HepG2 (cell line): ENCODE data around the gene FITM1. TPM values are rescaled to one million over a fixed set of nuclear protein-coding genes. Genes with fewer than 3 reads are reported as not detected.

ENCODE experiments used
- ARHGAP35 ChIP-seq: sonication (generic); formaldehyde crosslinking; IDR thresholded peaks from 2 replicates; pipeline ENCODE4 v1.9.0; 2022; ENCODE audit warnings: mild to moderate bottlenecking, inconsistent platforms, moderate library complexity, missing genetic modification reagents, borderline replicate concordance
- EHMT2 ChIP-seq: fragments of 200-600 bp; sonication (generic); IDR thresholded peaks from 2 replicates; pipeline ENCODE4 v1.7.0; 2017; ENCODE audit warnings: antibody characterized with exemption, low read depth, low read length, borderline replicate concordance
- FOXK1 ChIP-seq: sonication (generic); formaldehyde crosslinking; IDR thresholded peaks from 2 replicates; pipeline ENCODE4 v1.4.0; 2020; ENCODE audit warnings: low read depth, missing genetic modification reagents, borderline replicate concordance
- FOXM1 ChIP-seq: sonication (generic); formaldehyde crosslinking; IDR thresholded peaks from 2 replicates; pipeline ENCODE4 v1.5.0; 2020; ENCODE audit warnings: missing genetic modification reagents
- FOXP1 ChIP-seq, 2 experiments: fragments of 450-650 bp in 1 of 2; IDR thresholded peaks; 2 replicates each; pipeline ENCODE4 v1.6.1; 2017 to 2018; ENCODE audit warnings: antibody characterized with exemption in 1 of 2
- JUN ChIP-seq: sonication (generic); formaldehyde crosslinking; IDR thresholded peaks from 2 replicates; pipeline ENCODE4 v1.4.0; 2020; ENCODE audit warnings: mild to moderate bottlenecking, missing genetic modification reagents
- KDM3A ChIP-seq: IDR thresholded peaks from 2 replicates; pipeline ENCODE4 v1.6.1; 2018; ENCODE audit warnings: low read depth, missing compliant biosample characterization
- KLF16 ChIP-seq, 2 experiments: sonication (generic) in 1 of 2; formaldehyde crosslinking in 1 of 2; IDR thresholded peaks; 2 replicates each; pipeline versions ENCODE4 v1.6.1 to v1.8.0; 2016 to 2023; ENCODE audit warnings: missing genetic modification reagents in 2 of 2, missing compliant biosample characterization in 1 of 2
- PHF5A ChIP-seq: IDR thresholded peaks from one replicate; pipeline ENCODE4 v1.6.1; 2018; ENCODE audit warnings: low read depth, missing genetic modification reagents; ENCODE audit not compliant: unreplicated experiment
- RFX3 ChIP-seq: IDR thresholded peaks from 2 replicates; pipeline ENCODE4 v1.6.1; 2016; ENCODE audit warnings: missing biosample characterization, missing genetic modification reagents
- SMAD1 ChIP-seq: sonication (generic); formaldehyde crosslinking; IDR thresholded peaks from 2 replicates; pipeline ENCODE4 v1.4.0; 2020; ENCODE audit warnings: missing genetic modification reagents, low read depth, mild to moderate bottlenecking, borderline replicate concordance
- TBP ChIP-seq: sonication (generic); formaldehyde crosslinking; IDR thresholded peaks from 2 replicates; pipeline ENCODE4 v1.5.0; 2020; ENCODE audit warnings: missing genetic modification reagents
- ZBTB7B ChIP-seq: sonication (generic); formaldehyde crosslinking; IDR thresholded peaks from 2 replicates; pipeline ENCODE4 v1.4.0; 2020; ENCODE audit warnings: missing genetic modification reagents
- ZFP36 ChIP-seq: fragments of 150-350 bp; IDR thresholded peaks from 2 replicates; pipeline ENCODE4 v1.6.1; 2018; ENCODE audit warnings: borderline replicate concordance, low read length, low read depth; ENCODE audit not compliant: partially characterized antibody
- ZNF160 ChIP-seq: sonication (generic); formaldehyde crosslinking; IDR thresholded peaks from 2 replicates; pipeline ENCODE4 v1.8.0; 2022; ENCODE audit warnings: mild to moderate bottlenecking, inconsistent platforms, missing genetic modification reagents
- ZNF207 ChIP-seq: fragments of 450-650 bp; IDR thresholded peaks from 2 replicates; pipeline ENCODE4 v1.6.1; 2016; ENCODE audit warnings: antibody characterized with exemption, borderline replicate concordance
- ZNF282 ChIP-seq: fragments of 450-650 bp; IDR thresholded peaks from 2 replicates; pipeline ENCODE4 v1.6.1; 2018; ENCODE audit not compliant: partially characterized antibody
- ZNF337 ChIP-seq: sonication (generic); formaldehyde crosslinking; IDR thresholded peaks from 2 replicates; pipeline ENCODE4 v1.5.1; 2020; ENCODE audit warnings: missing genetic modification reagents, low read depth, mild to moderate bottlenecking, borderline replicate concordance
- ZNF354B ChIP-seq: sonication (generic); formaldehyde crosslinking; IDR thresholded peaks from 2 replicates; pipeline ENCODE4 v1.8.0; 2022; ENCODE audit warnings: mild to moderate bottlenecking, missing genetic modification reagents
- ZNF552 ChIP-seq: sonication (generic); formaldehyde crosslinking; IDR thresholded peaks from 2 replicates; pipeline ENCODE4 v1.9.0; 2022; ENCODE audit warnings: missing genetic modification reagents, mild to moderate bottlenecking, borderline replicate concordance
- ZNF569 ChIP-seq: sonication (generic); formaldehyde crosslinking; IDR thresholded peaks from 2 replicates; pipeline ENCODE4 v1.5.0; 2020; ENCODE audit warnings: mild to moderate bottlenecking, missing genetic modification reagents, moderate library complexity, borderline replicate concordance
- ZNF577 ChIP-seq: sonication (generic); formaldehyde crosslinking; IDR thresholded peaks from 2 replicates; pipeline ENCODE4 v1.4.0; 2020; ENCODE audit warnings: mild to moderate bottlenecking, low read depth, missing genetic modification reagents, borderline replicate concordance
- polyA plus RNA-seq, 8 experiments: library from polyadenylated mRNA; depleted of rRNA in 3 of 8; stranded (reverse) in 7 of 8; unstranded in 1 of 8; fragments of >200 nt; fragmentation: Illumina TruSeq in 4 of 8; extraction: Trizol in 4 of 8; gene quantifications; 2 replicates each; pipeline versions ENCODE4 v1.2.1 to v1.2.3, GENCODE V29; 2011 to 2016; ENCODE audit warnings: low read depth in 4 of 8, missing spikeins in 1 of 8, mixed read lengths in 1 of 8; ENCODE audit not compliant: insufficient read depth in 1 of 8
- total RNA-seq, 5 experiments: library from RNA; depleted of rRNA; stranded (reverse); fragments of >200 nt; fragmentation: Illumina TruSeq; extraction: Trizol; gene quantifications; 2 replicates each; pipeline ENCODE4 v1.2.3, GENCODE V29; 2016; ENCODE audit warnings: low read depth in 1 of 5
- TF ChIP-seq, protein P1 (sequence below): sonication (generic); formaldehyde crosslinking; IDR thresholded peaks from 2 replicates; pipeline ENCODE4 v1.4.0; 2020; ENCODE audit warnings: mild to moderate bottlenecking, missing genetic modification reagents
- TF ChIP-seq, protein P2 (sequence below): sonication (generic); formaldehyde crosslinking; IDR thresholded peaks from 2 replicates; pipeline ENCODE4 v1.8.1; 2023; ENCODE audit warnings: mild to moderate bottlenecking, missing genetic modification reagents
- TF ChIP-seq, protein P3 (sequence below): sonication (generic); formaldehyde crosslinking; IDR thresholded peaks from 2 replicates; pipeline ENCODE4 v1.8.0; 2022; ENCODE audit warnings: missing genetic modification reagents, mild to moderate bottlenecking, inconsistent platforms, borderline replicate concordance

The FITM1 gene
- total and polyA plus RNA-seq, 2 of the 13 experiments (the other 11 are each of a cell fraction or from before 2014, with no cell fraction given) = 2.7 to 5.8 TPM

DNA sequence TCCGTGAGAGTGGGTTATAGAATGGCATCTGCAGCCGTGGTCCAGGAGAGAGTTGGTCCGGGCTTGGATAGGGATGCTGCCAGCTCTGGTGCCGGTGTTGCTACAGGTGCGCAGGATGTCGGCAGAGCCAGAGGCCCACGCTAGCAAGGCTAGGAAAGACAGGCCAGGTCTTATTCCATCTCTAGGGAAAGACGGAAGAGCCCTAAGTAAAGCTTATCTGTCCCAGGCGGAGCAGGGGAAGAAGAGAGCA is 5.0 kb downstream of the FITM1 start (continued):
- TF ChIP-seq, protein P1, sequence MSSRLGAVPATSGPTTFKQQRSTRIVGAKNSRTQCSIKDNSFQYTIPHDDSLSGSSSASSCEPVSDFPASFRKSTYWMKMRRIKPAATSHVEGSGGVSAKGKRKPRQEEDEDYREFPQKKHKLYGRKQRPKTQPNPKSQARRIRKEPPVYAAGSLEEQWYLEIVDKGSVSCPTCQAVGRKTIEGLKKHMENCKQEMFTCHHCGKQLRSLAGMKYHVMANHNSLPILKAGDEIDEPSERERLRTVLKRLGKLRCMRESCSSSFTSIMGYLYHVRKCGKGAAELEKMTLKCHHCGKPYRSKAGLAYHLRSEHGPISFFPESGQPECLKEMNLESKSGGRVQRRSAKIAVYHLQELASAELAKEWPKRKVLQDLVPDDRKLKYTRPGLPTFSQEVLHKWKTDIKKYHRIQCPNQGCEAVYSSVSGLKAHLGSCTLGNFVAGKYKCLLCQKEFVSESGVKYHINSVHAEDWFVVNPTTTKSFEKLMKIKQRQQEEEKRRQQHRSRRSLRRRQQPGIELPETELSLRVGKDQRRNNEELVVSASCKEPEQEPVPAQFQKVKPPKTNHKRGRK = peak; percentile 92
- no peak for TF ChIP-seq ZFP36
- no peak for TF ChIP-seq ZNF337 (CRISPR knock-in tag)
- TF ChIP-seq, protein P2, sequence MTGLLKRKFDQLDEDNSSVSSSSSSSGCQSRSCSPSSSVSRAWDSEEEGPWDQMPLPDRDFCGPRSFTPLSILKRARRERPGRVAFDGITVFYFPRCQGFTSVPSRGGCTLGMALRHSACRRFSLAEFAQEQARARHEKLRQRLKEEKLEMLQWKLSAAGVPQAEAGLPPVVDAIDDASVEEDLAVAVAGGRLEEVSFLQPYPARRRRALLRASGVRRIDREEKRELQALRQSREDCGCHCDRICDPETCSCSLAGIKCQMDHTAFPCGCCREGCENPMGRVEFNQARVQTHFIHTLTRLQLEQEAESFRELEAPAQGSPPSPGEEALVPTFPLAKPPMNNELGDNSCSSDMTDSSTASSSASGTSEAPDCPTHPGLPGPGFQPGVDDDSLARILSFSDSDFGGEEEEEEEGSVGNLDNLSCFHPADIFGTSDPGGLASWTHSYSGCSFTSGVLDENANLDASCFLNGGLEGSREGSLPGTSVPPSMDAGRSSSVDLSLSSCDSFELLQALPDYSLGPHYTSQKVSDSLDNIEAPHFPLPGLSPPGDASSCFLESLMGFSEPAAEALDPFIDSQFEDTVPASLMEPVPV = peak; percentile 23
- TF ChIP-seq EHMT2 = no peak
- TF ChIP-seq, protein P3, sequence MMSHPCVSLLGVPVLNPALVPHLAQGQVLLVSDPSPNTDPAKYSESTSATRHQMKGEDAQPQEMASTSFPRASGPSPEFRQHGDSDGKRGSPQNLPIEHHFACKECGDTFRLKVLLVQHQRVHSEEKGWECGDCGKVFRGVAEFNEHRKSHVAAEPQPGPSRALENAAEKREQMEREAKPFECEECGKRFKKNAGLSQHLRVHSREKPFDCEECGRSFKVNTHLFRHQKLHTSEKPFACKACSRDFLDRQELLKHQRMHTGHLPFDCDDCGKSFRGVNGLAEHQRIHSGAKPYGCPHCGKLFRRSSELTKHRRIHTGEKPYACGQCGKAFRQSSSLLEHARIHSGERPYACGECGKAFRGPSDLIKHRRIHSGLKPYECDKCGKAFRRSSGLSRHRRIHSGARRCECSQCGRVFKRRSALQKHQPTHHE (CRISPR knock-in tag) = peak; percentile 43; the same call in 1 of the 2 replicates
- no peak for TF ChIP-seq KLF16 (CRISPR knock-in tag; IDR thresholded peaks at IDR 0.05)
- no peak for TF ChIP-seq ZNF577 (CRISPR knock-in tag)
- no peak for TF ChIP-seq FOXM1
- no peak for TF ChIP-seq TBP (CRISPR knock-in tag)
- TF ChIP-seq ZNF160 = 0 out of 2 replicates have a peak, but pooled peaks have one; percentile 20
- no peak for TF ChIP-seq ZBTB7B (CRISPR knock-in tag)
- no peak for TF ChIP-seq ZNF354B (CRISPR knock-in tag)
- TF ChIP-seq ZNF282 = no peak
- peak; percentile 19 for TF ChIP-seq PHF5A
- peak; percentile 60; the same call in 1 of the 2 replicates for TF ChIP-seq JUN (CRISPR knock-in tag)
- TF ChIP-seq FOXK1 = no peak; the same call in 1 of the 2 replicates
- TF ChIP-seq RFX3 = no peak
- TF ChIP-seq SMAD1 = no peak
- no peak for TF ChIP-seq ZNF207
- TF ChIP-seq ZNF552 = no peak
- no peak for TF ChIP-seq FOXP1 (IDR thresholded peaks at IDR 0.05)
- no peak for TF ChIP-seq FOXP1 (CRISPR knock-in tag; IDR thresholded peaks at IDR 0.05)
- 0 out of 2 replicates have a peak, but pooled peaks have one; percentile 64 for TF ChIP-seq ARHGAP35 (CRISPR knock-in tag)
- TF ChIP-seq KDM3A (CRISPR knock-in tag) = no peak
- TF ChIP-seq ZNF569 (CRISPR knock-in tag) = peak; percentile 43; the same call in 1 of the 2 replicates
